HG03378 (cell line): Measurements from ENCODE around the gene TSC22D3.
"Not testable (repeated sequence)": the region's sequence is repeated elsewhere in the genome, so short reads cannot be mapped to it uniquely, and the experiment has no call there.

ENCODE experiments used
- ATAC-seq: cut with Tn5 transposase; IDR thresholded peaks from one replicate; pipeline ENCODE4 v1.9.1; 2021; ENCODE audit warnings: mild to moderate bottlenecking, moderate library complexity; ENCODE audit not compliant: unreplicated experiment

TSC22D3 gene

GRCh38 chrX:107683124-107683895 lies 92.3 kb downstream of the TSC22D3 start:
- ATAC-seq = no peak

- ATAC-seq = no peak
Observed at GRCh38 chrX:107682256-107682655, 93.3 kb downstream of the TSC22D3 start.

DNA sequence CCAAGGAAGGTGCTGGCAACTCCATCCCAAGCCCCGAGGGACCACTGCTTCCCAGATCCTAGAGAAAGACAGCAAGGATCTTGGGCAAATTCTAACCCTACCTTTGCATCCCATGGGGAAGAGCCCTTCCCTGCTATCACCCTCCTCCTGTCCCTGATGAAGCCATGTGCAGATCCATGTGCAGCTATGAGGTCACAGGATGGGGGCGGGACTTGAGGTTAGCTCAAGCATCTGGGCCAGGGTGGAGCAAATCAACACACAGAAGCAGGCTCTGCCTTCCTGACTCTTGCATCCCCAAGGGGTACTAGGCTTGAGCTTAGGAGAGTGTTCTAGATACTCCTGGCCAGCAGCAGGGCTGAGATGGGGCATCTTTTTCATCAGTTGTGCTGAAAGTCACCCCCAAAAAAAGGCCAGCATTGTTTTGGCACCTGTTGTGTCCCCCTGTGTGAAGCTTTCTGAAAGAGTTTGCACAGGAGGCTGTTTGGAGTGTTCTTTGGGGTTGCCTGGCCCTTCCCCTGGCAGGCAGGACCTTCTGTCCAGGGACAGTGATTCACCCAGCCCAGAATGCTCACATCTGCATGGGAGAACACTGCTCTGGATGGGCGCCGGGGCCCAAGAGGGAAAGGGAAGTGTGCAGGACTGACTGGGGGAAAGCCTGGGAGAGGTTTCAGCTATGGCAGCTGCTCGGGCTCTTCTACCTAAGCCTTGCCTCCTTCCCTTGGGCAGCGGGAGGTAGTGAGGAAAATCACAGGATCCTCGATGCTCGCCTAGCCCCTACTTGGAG lies 96.4 kb downstream of the TSC22D3 start:
- no peak for ATAC-seq

DNA sequence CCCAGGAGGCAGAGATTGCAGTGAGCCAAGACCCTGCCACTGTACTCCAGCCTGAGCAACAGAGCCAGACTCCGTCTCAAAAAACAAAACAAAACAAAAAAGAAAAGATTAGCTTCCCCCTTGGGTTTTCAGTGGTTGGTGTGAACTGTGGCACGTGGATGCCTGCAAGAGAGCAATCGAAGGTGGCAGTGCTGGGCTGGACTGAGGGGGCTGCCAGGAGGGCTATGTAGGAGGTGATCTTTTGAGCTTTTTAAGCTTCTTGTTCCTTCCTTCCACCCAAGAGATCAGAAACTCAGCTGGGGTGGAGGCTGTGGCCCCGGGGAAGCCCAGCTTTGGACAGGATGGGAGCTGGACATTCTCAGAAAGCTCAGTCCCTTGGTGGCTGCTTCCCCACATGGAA lies 97.7 kb downstream of the TSC22D3 start:
- no peak for ATAC-seq

GRCh38 chrX:107677501-107677901 lies 98.1 kb downstream of the TSC22D3 start:
- ATAC-seq = no peak

GRCh38 chrX:107676559-107677378 lies 98.8 kb downstream of the TSC22D3 start:
- ATAC-seq = peak; percentile 29

- no peak for ATAC-seq
Observed at GRCh38 chrX:107675823-107676555, 99.6 kb downstream of the TSC22D3 start.

GRCh38 chrX:107675365-107675654 lies 100.3 kb downstream of the TSC22D3 start:
- no peak for ATAC-seq

GRCh38 chrX:107674480-107675364 lies 100.9 kb downstream of the TSC22D3 start:
- peak; percentile 9 for ATAC-seq

GRCh38 chrX:107673933-107674479 lies 101.6 kb downstream of the TSC22D3 start:
- ATAC-seq = peak; percentile 87

DNA sequence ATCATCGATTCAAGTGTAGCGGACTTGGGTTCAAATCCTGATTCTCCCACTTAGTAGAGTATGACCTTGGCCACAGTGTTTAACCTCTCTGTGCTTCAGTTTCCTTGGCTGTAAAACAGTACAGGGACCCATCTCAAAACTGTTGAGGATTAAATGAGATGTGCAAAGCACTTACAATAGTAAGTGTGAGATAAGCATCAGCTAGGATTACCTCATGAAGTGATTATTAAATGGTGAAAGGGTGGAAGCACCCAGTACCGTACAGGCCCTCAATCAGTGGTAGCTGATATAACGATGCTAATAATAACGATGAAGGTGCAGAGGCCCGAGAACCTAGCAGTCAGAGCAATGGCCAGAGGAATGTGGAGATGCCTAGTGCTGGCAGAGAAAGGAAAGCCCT lies 102.2 kb downstream of the TSC22D3 start:
- peak; percentile 2 for ATAC-seq

DNA sequence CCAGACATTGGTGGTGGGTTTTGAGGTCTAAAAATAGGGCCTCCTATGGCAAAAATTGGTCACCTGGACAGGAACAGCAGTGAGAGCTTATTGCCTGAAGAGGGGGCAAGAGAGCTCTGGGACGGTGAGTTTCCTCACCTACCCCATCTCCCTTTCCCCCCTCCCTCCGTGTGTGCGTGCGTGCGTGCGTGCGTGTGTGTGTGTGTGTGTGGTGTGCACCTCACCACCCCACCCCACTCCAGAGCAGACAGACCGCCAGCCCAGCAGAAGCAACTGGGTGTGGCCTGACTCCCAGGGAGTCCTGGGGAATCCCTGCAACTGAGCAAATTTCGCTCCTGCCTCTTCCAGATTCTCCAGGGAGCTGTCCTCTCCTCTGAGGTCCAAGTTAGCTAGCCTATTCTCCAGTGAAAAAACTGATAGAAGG lies 102.6 kb downstream of the TSC22D3 start:
- ATAC-seq = no peak

GRCh38 chrX:107671256-107671655 lies 104.3 kb downstream of the TSC22D3 start:
- ATAC-seq = not testable (repeated sequence)

DNA sequence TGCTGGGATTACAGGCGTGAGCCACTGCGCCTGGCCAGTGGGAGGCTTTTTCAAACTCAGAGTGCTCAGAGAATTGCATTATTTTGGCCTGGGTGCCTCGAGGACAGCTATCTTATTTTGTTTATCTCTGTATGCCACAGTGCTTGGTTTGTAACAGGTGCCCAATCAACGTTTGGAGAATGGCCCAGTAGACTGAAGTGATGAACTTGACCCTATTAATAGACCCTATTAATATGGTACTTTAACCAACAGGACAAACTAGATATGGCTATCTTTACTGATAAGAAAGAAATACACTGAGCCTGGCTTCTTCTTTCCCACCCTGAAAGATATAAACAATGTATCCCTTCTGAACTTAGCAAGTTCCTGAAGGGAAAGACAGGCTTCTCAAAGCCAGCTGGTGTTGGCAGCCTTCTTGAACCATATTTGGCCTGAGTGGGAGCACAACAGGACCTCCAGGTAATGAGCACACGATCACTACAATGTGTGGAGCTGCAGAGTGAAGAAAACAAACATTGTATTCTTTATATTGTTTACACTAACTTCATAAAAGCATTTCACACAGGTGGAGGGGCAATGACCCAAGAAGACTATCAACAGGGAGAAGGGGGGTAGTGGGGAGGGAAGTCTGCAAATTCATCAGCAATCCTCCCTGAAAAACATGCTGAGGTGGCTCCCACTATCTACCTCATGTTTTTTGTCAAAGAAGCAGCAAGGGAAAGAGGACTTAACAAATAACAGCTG lies 105.5 kb downstream of the TSC22D3 start:
- no peak for ATAC-seq

DNA sequence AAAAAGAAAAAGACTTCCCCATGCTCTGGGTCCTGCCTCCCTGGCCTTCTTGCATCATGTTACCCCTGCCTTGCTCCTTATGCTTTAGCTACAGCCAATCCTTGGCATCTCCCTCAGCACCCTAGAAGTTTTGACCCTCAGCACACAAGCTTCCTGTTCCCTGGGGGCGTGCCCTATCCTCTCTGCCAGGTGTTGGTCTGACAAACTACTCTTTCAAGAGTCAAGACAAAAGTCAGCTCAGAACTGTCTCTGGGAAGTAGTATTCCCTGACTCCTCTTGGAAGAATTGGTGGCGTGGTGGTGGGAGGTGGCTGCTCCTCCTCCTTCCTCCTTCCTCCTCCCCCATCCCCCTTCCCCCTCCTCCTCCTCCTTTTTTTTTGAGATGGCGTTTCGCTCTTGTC lies 106.3 kb downstream of the TSC22D3 start:
- ATAC-seq = no peak

- ATAC-seq = not testable (repeated sequence)
Observed at GRCh38 chrX:107668710-107669109, 106.9 kb downstream of the TSC22D3 start.

DNA sequence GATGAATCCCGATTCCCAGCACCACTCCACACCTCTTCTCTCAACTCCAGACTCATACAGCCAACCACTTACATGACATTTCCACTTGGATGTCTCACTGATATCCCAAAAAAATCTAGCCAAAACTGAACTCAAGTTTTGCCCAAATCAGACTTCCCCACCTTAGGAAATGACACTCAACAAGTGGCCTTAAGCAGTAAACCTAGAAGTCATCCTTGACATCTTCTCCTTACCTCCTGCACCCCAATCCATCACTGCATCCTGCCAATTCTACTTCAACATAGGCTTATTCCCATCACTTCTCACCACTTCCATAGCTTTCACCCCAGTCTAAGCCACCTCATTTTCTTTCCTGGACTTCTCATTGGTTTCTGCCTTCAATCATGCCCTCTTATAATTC lies 108.2 kb downstream of the TSC22D3 start:
- ATAC-seq = no peak

GRCh38 chrX:107666931-107667330 lies 108.7 kb downstream of the TSC22D3 start:
- ATAC-seq = no peak
